ENCODE measurements around the gene RTN4RL2. TPM values are rescaled to one million over a fixed set of nuclear protein-coding genes. Genes with fewer than 3 reads are reported as not detected.

The RTN4RL2 gene
- total RNA-seq, 1 donor from 2014 or later: 0.62 TPM

DNA sequence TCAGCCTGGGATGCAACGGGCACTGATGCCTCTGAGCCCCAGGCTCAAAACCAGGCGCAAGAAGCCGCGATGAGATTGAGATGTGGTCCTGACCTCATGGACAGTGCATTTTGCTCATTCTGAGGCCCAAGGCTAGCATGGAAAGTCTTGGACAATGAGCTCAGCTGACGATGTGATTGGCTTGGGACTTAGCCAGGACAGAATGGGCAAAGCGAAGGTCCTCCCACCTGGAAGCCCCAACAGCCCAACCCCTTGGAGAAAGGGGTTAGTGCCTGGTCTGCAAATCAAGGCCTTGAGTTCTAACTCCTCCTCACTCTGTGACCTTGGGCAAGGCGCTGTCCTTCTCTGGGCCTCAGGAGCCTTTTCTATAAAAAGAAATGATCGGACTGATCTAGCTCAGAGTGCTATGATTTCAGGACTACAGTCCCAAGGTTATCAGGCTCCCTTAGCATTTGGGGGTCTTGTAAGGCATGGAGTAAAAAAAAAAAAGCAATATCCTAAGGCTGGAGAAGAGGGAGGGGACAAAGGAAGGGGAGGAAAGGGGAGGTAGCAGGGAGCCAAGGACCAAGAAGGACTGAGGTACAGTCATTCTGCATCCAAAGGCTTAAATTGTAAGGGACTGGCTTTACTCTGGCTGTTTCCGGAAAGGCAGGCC is 36.1 kb upstream of the RTN4RL2 start:
- no peak overlapping the region for H3K4me3 Mint-ChIP-seq (ENCODE audit: unreplicated experiment)
- peak overlapping the region; percentile 17 for H3K27ac Mint-ChIP-seq (ENCODE audit: unreplicated experiment)
- H3K9me3 Mint-ChIP-seq (ENCODE audit: unreplicated experiment): no peaks in the 10 kb centered on the region
- peaks cover 6% of the 10 kb centered on the region for H3K27me3 Mint-ChIP-seq (ENCODE audit: unreplicated experiment)
- TF ChIP-seq, protein P1, sequence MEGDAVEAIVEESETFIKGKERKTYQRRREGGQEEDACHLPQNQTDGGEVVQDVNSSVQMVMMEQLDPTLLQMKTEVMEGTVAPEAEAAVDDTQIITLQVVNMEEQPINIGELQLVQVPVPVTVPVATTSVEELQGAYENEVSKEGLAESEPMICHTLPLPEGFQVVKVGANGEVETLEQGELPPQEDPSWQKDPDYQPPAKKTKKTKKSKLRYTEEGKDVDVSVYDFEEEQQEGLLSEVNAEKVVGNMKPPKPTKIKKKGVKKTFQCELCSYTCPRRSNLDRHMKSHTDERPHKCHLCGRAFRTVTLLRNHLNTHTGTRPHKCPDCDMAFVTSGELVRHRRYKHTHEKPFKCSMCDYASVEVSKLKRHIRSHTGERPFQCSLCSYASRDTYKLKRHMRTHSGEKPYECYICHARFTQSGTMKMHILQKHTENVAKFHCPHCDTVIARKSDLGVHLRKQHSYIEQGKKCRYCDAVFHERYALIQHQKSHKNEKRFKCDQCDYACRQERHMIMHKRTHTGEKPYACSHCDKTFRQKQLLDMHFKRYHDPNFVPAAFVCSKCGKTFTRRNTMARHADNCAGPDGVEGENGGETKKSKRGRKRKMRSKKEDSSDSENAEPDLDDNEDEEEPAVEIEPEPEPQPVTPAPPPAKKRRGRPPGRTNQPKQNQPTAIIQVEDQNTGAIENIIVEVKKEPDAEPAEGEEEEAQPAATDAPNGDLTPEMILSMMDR (IDR thresholded peaks at IDR 0.05; ENCODE audit: unreplicated experiment): no peak
- peaks cover 24% of the 10 kb centered on the region for H3K4me1 Mint-ChIP-seq (ENCODE audit: unreplicated experiment)
- H3K36me3 Mint-ChIP-seq (ENCODE audit: low read depth, unreplicated experiment): no peaks in the 10 kb centered on the region
- DNase-seq (ENCODE audit: low spot score): no peak

DNA sequence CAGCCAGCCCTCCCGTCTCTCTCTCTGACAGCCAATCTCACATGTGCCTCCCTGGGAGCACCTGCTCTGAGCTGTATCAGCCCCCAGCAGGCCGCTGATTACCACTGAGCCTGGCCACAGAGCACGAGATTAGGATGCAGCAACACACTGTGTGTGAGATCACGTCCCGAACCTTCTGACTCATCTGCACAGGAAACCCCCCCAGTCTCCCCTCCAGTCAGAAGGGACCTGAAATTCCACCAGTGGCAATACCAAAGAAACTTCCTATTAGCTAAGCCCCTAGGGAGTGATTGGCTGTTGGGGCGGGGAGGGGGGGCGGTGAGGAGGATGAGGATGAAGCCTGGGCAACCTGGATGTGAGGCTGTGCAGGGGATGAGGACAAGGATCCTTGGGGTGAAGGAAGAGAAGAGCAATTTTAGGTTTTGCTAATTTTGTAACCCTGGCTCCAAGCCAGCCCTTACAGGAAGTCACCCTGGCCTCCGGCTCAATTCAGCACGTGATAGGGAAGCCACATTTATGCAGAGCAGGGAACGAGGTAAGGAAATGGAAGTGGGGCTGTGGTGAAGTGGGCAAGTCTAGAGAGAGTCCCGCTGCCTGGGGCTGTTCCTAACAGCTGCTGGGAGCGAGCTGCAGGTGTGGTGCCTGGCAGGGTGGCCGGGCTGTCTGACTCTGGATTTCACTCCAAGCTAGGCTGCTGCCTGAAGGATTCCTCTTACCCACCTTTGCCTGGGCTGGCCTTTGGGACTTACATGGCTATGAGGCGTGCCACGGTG is 35.4 kb upstream of the RTN4RL2 start:
- Mint-ChIP-seq H3K27ac (ENCODE audit: unreplicated experiment) (no peak overlapping the region), H3K27me3 (ENCODE audit: unreplicated experiment) (peaks cover 6% of the 10 kb centered on the region), H3K36me3 (ENCODE audit: low read depth, unreplicated experiment) (no peaks in the 10 kb centered on the region), H3K4me1 (ENCODE audit: unreplicated experiment) (peaks cover 24% of the 10 kb centered on the region), H3K4me3 (ENCODE audit: unreplicated experiment) (no peak overlapping the region), H3K9me3 (ENCODE audit: unreplicated experiment) (no peaks in the 10 kb centered on the region)
- DNase-seq (ENCODE audit: low spot score): no peak
- TF ChIP-seq, protein P1 (IDR thresholded peaks at IDR 0.05; ENCODE audit: unreplicated experiment): no peak

DNA sequence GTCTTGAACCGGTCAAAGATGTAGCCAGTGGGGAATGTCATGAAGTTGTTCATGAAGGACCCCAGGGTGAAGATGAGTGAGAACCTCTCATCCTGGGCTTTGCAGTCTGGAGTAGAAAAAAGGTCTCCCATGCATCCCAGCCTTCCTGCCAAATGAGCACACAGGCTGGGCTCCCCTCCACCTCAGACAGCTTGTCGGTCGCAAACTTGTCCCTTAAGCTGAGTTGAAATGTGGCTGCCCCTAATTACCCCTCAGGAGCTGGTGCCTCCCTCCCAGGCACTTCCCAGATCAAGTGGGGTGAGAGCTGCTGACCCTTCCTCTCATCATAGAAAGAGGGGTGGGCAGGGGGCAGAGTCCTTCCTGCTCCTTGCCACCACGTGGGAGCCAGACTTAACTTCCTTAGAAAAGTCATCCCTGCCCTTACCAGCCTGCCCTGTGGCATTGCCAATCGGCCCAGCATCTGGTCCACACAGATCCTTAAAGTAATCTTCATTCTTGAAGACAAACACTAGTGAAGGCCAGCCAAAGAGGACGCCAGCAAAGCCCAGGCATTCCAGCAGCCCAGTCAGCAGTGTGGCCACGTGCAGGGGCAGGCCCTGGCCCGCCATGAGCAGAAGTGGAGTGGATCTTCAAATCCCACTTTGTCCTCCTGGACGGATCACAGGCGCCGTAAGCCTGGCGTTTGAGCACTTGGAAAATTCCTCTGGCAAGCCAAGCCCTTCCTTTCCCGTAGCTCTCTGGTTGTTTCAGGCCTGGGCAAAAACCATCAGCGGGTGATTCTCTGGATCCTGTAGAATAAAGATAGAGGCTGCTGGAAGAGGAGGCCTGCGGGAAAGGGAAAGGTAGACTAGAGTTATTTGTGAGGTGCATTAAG is 34.5 kb upstream of the RTN4RL2 start:
- Mint-ChIP-seq H3K27ac (ENCODE audit: unreplicated experiment) (no peak overlapping the region), H3K4me1 (ENCODE audit: unreplicated experiment) (peaks cover 27% of the 10 kb centered on the region), H3K27me3 (ENCODE audit: unreplicated experiment) (peaks cover 6% of the 10 kb centered on the region), H3K9me3 (ENCODE audit: unreplicated experiment) (no peaks in the 10 kb centered on the region), H3K36me3 (ENCODE audit: low read depth, unreplicated experiment) (no peaks in the 10 kb centered on the region), H3K4me3 (ENCODE audit: unreplicated experiment) (peak overlapping the region; percentile 83)
- TF ChIP-seq, protein P1 (IDR thresholded peaks at IDR 0.05; ENCODE audit: unreplicated experiment): no peak
- DNase-seq (ENCODE audit: low spot score): no peak

DNA sequence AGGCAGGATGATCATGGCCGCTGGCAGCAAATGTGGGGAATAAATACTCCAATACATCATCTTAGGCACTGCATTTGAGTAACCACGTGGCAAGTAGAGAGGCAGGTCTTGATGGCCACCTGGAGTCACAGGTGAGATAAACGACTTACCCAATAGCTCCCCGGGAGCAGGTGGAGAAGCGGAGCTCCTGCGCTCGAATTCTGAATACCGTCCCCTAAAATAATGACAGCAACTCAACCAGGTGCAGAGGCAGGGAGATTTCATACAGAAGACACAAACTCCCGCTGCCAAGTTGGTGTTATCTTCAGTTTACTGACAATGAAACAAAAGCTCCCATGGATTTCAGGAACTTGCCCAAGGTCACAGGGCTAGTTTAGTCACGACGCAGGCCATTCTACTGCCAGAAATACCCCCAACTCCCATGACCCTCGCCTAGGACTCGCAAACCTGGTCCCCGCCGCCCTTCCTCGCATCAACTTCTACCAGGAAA is 33.8 kb upstream of the RTN4RL2 start:
- Mint-ChIP-seq H3K4me1 (ENCODE audit: unreplicated experiment) (peaks cover 30% of the 10 kb centered on the region), H3K4me3 (ENCODE audit: unreplicated experiment) (peak overlapping the region; percentile 83), H3K36me3 (ENCODE audit: low read depth, unreplicated experiment) (no peaks in the 10 kb centered on the region), H3K27ac (ENCODE audit: unreplicated experiment) (no peak overlapping the region), H3K9me3 (ENCODE audit: unreplicated experiment) (no peaks in the 10 kb centered on the region), H3K27me3 (ENCODE audit: unreplicated experiment) (peaks cover 6% of the 10 kb centered on the region)
- TF ChIP-seq, protein P1 (IDR thresholded peaks at IDR 0.05; ENCODE audit: unreplicated experiment): no peak
- DNase-seq (ENCODE audit: low spot score): no peak
